Muscle of leg (tissue), 11 donors: ENCODE results near the gene EHMT1. TPM values are rescaled to one million over a fixed set of nuclear protein-coding genes. Genes with fewer than 3 reads are reported as not detected.

Experiments
- DNase-seq: peaks from one replicate; pipeline ENCODE4 v3.0.0; 2013
- H3K27ac ChIP-seq: one replicate; pipeline ENCODE4 v1.5.1; 2013; ENCODE audit warnings: mild to moderate bottlenecking, low read length, control low read depth
- H3K27me3 ChIP-seq: one replicate; pipeline ENCODE4 v1.6.1; 2013; ENCODE audit warnings: low read length; ENCODE audit not compliant: control insufficient read depth, insufficient read depth
- H3K36me3 ChIP-seq: one replicate; pipeline ENCODE4 v1.6.1; 2013; ENCODE audit warnings: low read length; ENCODE audit not compliant: control insufficient read depth, insufficient read depth
- H3K4me1 ChIP-seq: one replicate; pipeline ENCODE4 v1.6.1; 2013; ENCODE audit warnings: low read length; ENCODE audit not compliant: control insufficient read depth, insufficient read depth
- H3K4me3 ChIP-seq: one replicate; pipeline ENCODE4 v1.5.1; 2013; ENCODE audit warnings: low read length, control low read depth
- H3K9me3 ChIP-seq: replicated peaks from 2 replicates; pipeline ENCODE4 v1.6.1; 2013; ENCODE audit warnings: low read depth, low read length; ENCODE audit not compliant: control insufficient read depth
- WGBS: methylation state at CpG from one replicate; pipeline ENCODE4 v1.1.5; 2013; ENCODE audit warnings: missing lambda C conversion rate; ENCODE audit not compliant: insufficient coverage; 5-methylcytosine and 5-hydroxymethylcytosine counted together
- polyA plus RNA-seq, 8 donors: library from polyadenylated mRNA; unstranded; fragments of 120-200 nt; gene quantifications; one replicate each; pipeline versions ENCODE4 v1.2.1 to v1.2.3, GENCODE V29; 2013; ENCODE audit warnings: inconsistent platforms in 1 of 8, low replicate concordance in 1 of 8; ENCODE audit not compliant: insufficient read length in 8 of 8, insufficient read depth in 1 of 8
- total RNA-seq: library from RNA; stranded (reverse); fragments of 120-200 nt; gene quantifications from one replicate; pipeline ENCODE4 v1.2.4, GENCODE V29; 2013

Gene EHMT1
- total and polyA plus RNA-seq, 9 donors, result 29.9 to 59.7 (median 47.7) TPM

DNA sequence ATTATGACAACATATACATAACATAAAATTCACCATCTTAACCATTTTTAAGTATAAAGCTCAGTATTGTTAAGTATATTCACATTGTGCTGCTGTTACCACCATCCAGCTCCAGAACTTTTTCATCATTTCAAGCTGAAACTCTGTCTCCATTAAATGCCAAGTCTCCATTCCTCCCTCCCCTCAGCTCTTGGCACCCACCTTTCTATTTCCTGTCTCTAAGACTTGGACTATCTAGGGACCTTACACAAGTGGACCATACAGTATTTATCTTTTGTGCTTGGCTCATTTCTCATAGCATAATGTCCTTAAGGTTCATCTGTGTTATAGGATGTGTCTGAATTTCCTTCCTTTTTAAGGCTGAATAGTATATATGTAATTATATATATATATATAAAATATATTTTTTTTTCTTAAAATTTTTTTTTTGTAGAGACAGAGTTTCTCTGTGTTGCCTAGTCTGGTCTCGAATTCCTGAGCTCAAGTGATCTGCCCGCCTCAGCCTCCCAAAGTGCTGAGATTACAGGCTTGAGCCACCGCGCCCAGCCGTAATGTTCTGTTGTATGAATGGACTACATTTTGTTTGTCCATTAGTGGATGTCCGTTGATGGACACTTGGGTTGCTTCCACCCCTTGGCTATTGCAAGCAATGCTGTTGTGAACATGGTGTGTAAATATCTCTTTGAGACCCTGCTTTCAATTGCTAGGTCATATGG, 72.3 kb downstream of the EHMT1 start:
- DNase-seq, result peak; percentile 38
- no peaks in the 10 kb centered on the region for H3K27me3 ChIP-seq
- peak overlapping the region; percentile 37 for H3K27ac ChIP-seq
- peaks cover 16% of the 10 kb centered on the region for H3K4me1 ChIP-seq
- H3K36me3 ChIP-seq, result no peaks in the 10 kb centered on the region
- no peaks in the 10 kb centered on the region for H3K9me3 ChIP-seq
- no peak overlapping the region for H3K4me3 ChIP-seq
- WGBS, result 88% methylated on average over 3 of the region's 6 CpGs

DNA sequence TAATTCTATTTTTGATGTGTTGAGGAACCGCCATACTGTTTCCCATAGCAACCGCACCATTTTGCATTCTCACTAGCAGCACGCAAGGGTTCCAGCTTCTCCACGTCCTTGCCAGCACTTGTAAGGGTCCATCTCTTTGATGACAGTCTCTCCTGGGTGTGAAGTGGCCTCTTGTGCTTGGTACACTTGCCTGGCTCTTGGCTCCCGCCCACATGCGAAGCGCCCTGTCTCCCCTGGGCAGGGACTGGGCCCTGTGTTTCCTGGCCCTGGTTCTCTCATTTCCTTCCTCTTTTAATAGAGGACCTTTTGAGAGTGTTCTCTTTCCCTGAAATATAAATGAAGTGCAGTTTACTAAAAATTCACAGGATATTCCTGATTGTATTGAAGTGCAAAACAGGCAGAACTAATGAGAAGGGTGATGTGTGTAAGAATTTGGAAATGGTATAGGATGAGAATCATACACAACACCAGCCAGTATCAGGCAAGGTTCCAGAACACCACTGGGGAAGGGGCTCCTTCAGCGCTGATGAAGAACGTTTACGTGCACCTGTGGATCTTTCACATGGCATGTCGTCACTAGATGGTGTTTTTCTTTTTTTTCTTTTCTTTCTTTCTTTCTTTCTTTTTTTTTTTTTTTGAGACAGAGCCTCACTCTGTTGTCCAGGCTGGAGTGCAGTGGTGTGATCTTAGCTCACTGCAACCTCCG, 73.0 kb downstream of the EHMT1 start:
- DNase-seq, result peak; percentile 34
- Histone ChIP-seq H3K9me3 (no peaks in the 10 kb centered on the region), H3K27ac (peak overlapping the region; percentile 37), H3K36me3 (peaks cover under 1% of the 10 kb centered on the region), H3K27me3 (no peaks in the 10 kb centered on the region), H3K4me1 (peaks cover 16% of the 10 kb centered on the region), H3K4me3 (no peak overlapping the region)
- 20% methylated on average over 1 of the region's 12 CpGs for WGBS

DNA sequence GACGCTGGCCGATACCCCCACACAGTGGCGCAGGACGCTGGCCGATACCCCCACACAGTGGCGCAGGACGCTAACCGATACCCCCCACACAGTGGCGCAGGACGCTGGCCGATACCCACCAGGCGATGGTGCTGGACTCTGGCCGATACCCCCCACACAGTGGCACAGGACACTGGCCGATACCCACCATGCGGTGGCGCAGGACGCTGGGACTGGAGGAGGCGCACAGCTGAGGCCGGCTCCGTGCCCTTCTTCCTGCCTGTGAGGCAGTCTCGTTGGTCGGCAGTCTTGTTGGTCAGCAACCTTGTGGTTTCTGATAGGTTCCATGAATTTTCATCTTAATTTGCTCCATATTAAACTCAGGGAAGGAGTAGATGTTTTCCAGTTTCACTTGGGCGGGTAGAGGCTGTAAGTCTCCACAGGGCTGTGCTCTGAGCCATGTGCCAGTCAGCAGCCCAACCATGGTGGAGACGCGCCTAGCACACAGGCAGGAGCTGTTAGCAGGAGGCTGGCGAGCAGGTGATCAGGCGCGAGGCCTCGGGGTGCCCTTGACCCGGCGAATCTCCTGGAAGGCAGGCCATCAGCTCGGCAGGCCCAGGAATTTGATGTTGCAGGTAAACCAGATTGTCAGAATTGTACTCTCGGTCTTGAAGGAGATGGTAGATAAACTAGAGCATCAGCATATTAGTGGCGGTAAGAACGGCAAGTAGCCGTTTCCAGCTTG, 75.6 kb downstream of the EHMT1 start:
- no peaks in the 10 kb centered on the region for H3K27me3 ChIP-seq
- H3K4me1 ChIP-seq, result peaks cover 14% of the 10 kb centered on the region
- H3K27ac ChIP-seq, result no peak overlapping the region
- no peaks in the 10 kb centered on the region for H3K9me3 ChIP-seq
- DNase-seq, result no peak
- WGBS, result 86% methylated on average over 17 of the region's 36 CpGs
- peaks cover 2% of the 10 kb centered on the region for H3K36me3 ChIP-seq
- no peak overlapping the region for H3K4me3 ChIP-seq

- 60% methylated on average over 15 of the region's 22 CpGs for WGBS
- no peaks in the 10 kb centered on the region for H3K9me3 ChIP-seq
- peaks cover 2% of the 10 kb centered on the region for H3K36me3 ChIP-seq
- no peak overlapping the region for H3K4me3 ChIP-seq
- DNase-seq, result peak; percentile 44
- H3K4me1 ChIP-seq, result peaks cover 11% of the 10 kb centered on the region
- no peak overlapping the region for H3K27ac ChIP-seq
- H3K27me3 ChIP-seq, result no peaks in the 10 kb centered on the region
Observed at GRCh38 chr9:137694962-137695875, 76.4 kb downstream of the EHMT1 start.

GRCh38 chr9:137696136-137696925, 77.5 kb downstream of the EHMT1 start:
- Histone ChIP-seq H3K27ac (no peak overlapping the region), H3K4me3 (no peak overlapping the region), H3K4me1 (peaks cover 11% of the 10 kb centered on the region), H3K36me3 (peaks cover 2% of the 10 kb centered on the region), H3K27me3 (no peaks in the 10 kb centered on the region), H3K9me3 (no peaks in the 10 kb centered on the region)
- WGBS, result 67% methylated on average over 3 of the region's 12 CpGs
- peak; percentile 35 for DNase-seq

DNA sequence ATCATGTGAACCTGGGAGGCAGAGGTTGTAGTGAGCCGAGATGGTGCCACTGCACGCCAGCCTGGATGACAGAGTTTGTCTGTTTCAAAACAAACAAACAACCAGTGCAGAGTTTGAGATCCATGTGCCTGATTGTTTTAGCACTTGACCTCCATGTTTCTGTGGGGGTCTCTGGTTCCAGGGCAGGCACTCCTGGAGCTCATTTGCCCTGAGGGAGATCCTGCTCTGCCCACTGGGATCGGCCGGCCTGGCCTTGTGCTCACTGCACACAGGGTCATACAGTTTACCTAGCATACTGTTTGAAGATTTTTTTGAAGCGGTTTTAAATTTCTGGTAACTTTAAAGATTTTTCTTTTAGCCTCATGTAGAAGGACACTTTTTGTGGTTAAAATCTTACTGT, 78.4 kb downstream of the EHMT1 start:
- no peak overlapping the region for H3K4me3 ChIP-seq
- no peak for DNase-seq
- peaks cover 7% of the 10 kb centered on the region for H3K4me1 ChIP-seq
- H3K9me3 ChIP-seq, result no peaks in the 10 kb centered on the region
- H3K27ac ChIP-seq, result no peak overlapping the region
- WGBS, result 73% methylated on average over 3 of the region's 5 CpGs
- peaks cover 2% of the 10 kb centered on the region for H3K36me3 ChIP-seq
- H3K27me3 ChIP-seq, result no peaks in the 10 kb centered on the region

DNA sequence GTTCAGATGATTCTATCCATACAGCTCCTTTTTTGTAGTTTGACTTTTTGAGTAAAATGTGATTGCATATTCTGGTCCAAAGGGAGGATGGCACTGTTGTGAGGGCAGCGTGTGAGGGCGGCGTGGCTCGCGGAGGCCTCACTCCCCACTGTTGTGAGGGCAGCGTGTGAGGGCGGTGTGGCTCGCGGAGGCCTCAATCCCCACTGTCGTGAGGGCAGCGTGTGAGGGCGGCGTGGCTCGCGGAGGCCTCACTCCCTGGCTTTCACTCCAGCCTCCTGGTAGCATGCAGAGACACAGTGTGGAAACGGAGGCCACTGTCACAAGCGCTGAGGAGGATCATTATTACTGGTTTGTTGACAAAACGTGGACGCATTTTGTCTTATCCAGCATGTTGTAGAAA, 79.0 kb downstream of the EHMT1 start:
- WGBS, result 93% methylated on average over 14 of the region's 19 CpGs
- H3K4me1 ChIP-seq, result peaks cover 7% of the 10 kb centered on the region

GRCh38 chr9:137700911-137701310, 82.1 kb downstream of the EHMT1 start:
- peaks cover 2% of the 10 kb centered on the region for H3K36me3 ChIP-seq
- peaks cover 9% of the 10 kb centered on the region for H3K9me3 ChIP-seq
- no peaks in the 10 kb centered on the region for H3K27me3 ChIP-seq
- no CpG with 5 or more reads among the region's 4 CpGs for WGBS
- H3K4me3 ChIP-seq, result no peak overlapping the region
- DNase-seq, result no peak
- H3K4me1 ChIP-seq, result no peaks in the 10 kb centered on the region
- H3K27ac ChIP-seq, result no peak overlapping the region

More for the DNA sequence above, 79.0 kb downstream of the EHMT1 start:
- no peak for DNase-seq
- Histone ChIP-seq H3K9me3 (peaks cover 5% of the 10 kb centered on the region), H3K27ac (no peak overlapping the region), H3K36me3 (peaks cover 2% of the 10 kb centered on the region), H3K4me3 (no peak overlapping the region), H3K27me3 (no peaks in the 10 kb centered on the region)
